ENCODE measurements around the gene C2orf69.

Gene C2orf69

DNA sequence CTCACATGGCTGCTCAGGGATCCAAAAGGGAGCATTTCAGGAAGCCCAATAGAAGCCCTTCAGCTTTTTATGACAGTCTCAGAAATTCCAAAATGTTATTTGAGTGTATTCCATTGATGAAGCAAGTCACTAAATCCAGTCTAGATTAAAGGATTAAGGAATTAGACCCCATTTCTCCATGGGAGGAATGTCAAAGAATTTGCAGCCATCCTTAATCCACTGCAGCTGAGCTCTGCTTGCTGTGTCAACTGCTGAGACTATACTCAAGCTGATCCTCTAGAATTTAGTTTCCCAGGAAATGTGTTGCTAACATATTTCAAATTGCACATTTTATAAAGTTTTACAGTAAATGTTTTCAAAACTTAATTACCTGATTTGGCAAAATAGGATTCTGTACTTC lies 28.4 kb upstream of the C2orf69 start:
- Histone ChIP-seq H2AFZ (ENCODE audit: low read depth, low read length, severe bottlenecking) (no peak overlapping the region), H3K27me3 (ENCODE audit: low read length) (no peaks in the 10 kb centered on the region), H3F3A (ENCODE audit: insufficient read depth) (no peaks in the 10 kb centered on the region), H3K4me3 (ENCODE audit: insufficient read depth, low read length, poor library complexity, severe bottlenecking) (no peak overlapping the region), H3K9me2 (replicated peaks; ENCODE audit: insufficient read depth, low read length) (no peaks in the 10 kb centered on the region), H3K9ac (ENCODE audit: low read length) (no peak overlapping the region), H3K36me3 (ENCODE audit: low read length) (no peaks in the 10 kb centered on the region), H3K27ac (ENCODE audit: low read depth, low read length) (no peak overlapping the region), H4K20me1 (ENCODE audit: low read depth, low read length) (no peaks in the 10 kb centered on the region), H3K9me3 (ENCODE audit: insufficient read depth, low read length) (peaks cover 9% of the 10 kb centered on the region; the same call in 1 of the 2 replicates), H3K79me2 (ENCODE audit: insufficient read depth, low read length) (no peaks in the 10 kb centered on the region), H3K4me2 (ENCODE audit: low read depth, low read length, poor library complexity, severe bottlenecking) (no peak overlapping the region)
- TF ChIP-seq CTCF (IDR thresholded peaks at IDR 0.05; ENCODE audit: insufficient read depth, low read length, poor library complexity, severe bottlenecking), result no peak
- no peak for TF ChIP-seq EZH2phosphoT487 (conservative IDR thresholded peaks at IDR 0.05; ENCODE audit: low read length)

GRCh38 chr2:199883474-199884212 lies 27.4 kb upstream of the C2orf69 start:
- no peak overlapping the region for H2AFZ ChIP-seq (ENCODE audit: low read depth, low read length, severe bottlenecking)
- H3K79me2 ChIP-seq (ENCODE audit: insufficient read depth, low read length), result no peaks in the 10 kb centered on the region
- H3K27me3 ChIP-seq (ENCODE audit: low read length), result no peaks in the 10 kb centered on the region
- H3F3A ChIP-seq (ENCODE audit: insufficient read depth), result no peaks in the 10 kb centered on the region
- H3K36me3 ChIP-seq (ENCODE audit: low read length), result no peaks in the 10 kb centered on the region
- H4K20me1 ChIP-seq (ENCODE audit: low read depth, low read length), result no peaks in the 10 kb centered on the region
- TF ChIP-seq CTCF (IDR thresholded peaks at IDR 0.05; ENCODE audit: insufficient read depth, low read length, poor library complexity, severe bottlenecking), result no peak
- no peak for TF ChIP-seq EZH2phosphoT487 (conservative IDR thresholded peaks at IDR 0.05; ENCODE audit: low read length)
- no peak overlapping the region for H3K9ac ChIP-seq (ENCODE audit: low read length)
- H3K4me2 ChIP-seq (ENCODE audit: low read depth, low read length, poor library complexity, severe bottlenecking), result no peak overlapping the region
- no peak overlapping the region for H3K4me3 ChIP-seq (ENCODE audit: insufficient read depth, low read length, poor library complexity, severe bottlenecking)
- H3K27ac ChIP-seq (ENCODE audit: low read depth, low read length), result no peak overlapping the region
- peaks cover 9% of the 10 kb centered on the region; the same call in 1 of the 2 replicates for H3K9me3 ChIP-seq (ENCODE audit: insufficient read depth, low read length)
- H3K9me2 ChIP-seq (replicated peaks; ENCODE audit: insufficient read depth, low read length), result no peaks in the 10 kb centered on the region

DNA sequence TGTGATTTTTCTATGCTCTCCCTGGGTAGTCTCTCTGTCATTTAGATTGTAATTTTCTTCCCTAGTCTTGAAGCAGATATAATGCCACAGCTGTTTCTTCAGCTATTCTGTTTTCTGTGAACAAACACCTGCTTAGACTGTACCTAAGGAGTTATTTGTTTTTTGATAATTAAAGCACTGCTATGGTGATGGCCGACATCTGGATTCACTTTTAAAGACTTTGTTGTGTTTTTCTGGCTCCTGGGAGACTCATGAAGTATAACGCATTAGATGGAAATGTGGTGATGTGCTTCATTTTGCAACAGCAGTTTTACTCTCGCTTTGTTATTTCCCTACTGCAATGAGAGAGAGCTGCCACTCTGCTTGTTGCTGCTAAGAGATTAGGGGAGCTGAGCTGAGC lies 15.7 kb upstream of the C2orf69 start:
- H3K27ac ChIP-seq (ENCODE audit: low read depth, low read length), result no peak overlapping the region
- no peaks in the 10 kb centered on the region for H3K27me3 ChIP-seq (ENCODE audit: low read length)
- TF ChIP-seq CTCF (IDR thresholded peaks at IDR 0.05; ENCODE audit: insufficient read depth, low read length, poor library complexity, severe bottlenecking) (no peak), EZH2phosphoT487 (conservative IDR thresholded peaks at IDR 0.05; ENCODE audit: low read length) (no peak)
- no peaks in the 10 kb centered on the region for H3F3A ChIP-seq (ENCODE audit: insufficient read depth)
- no peaks in the 10 kb centered on the region for H4K20me1 ChIP-seq (ENCODE audit: low read depth, low read length)
- H3K4me3 ChIP-seq (ENCODE audit: insufficient read depth, low read length, poor library complexity, severe bottlenecking), result no peak overlapping the region
- H3K9ac ChIP-seq (ENCODE audit: low read length), result no peak overlapping the region
- no peak overlapping the region for H2AFZ ChIP-seq (ENCODE audit: low read depth, low read length, severe bottlenecking)
- H3K36me3 ChIP-seq (ENCODE audit: low read length), result no peaks in the 10 kb centered on the region
- H3K9me2 ChIP-seq (replicated peaks; ENCODE audit: insufficient read depth, low read length), result no peaks in the 10 kb centered on the region
- H3K79me2 ChIP-seq (ENCODE audit: insufficient read depth, low read length), result no peaks in the 10 kb centered on the region
- H3K4me2 ChIP-seq (ENCODE audit: low read depth, low read length, poor library complexity, severe bottlenecking), result no peak overlapping the region
- no peaks in the 10 kb centered on the region for H3K9me3 ChIP-seq (ENCODE audit: insufficient read depth, low read length)

Measured in SU-DHL-6 (cell line).